Lower leg skin (tissue), 3 donors: ENCODE measurements around the gene MAGEB17.

ENCODE experiments used
- POLR2A ChIP-seq, 2 donors: fragments of 450-650 bp; IDR thresholded peaks; one replicate each; pipeline ENCODE4 v1.6.1; 2016 to 2017; ENCODE audit warnings: antibody characterized with exemption in 2 of 2, mild to moderate bottlenecking in 1 of 2, moderate library complexity in 1 of 2
- TF ChIP-seq, protein P1 (sequence below), 3 donors: fragments of 450-650 bp; IDR thresholded peaks; one replicate each; pipeline ENCODE4 v1.5.1; 2016; ENCODE audit warnings: antibody characterized with exemption in 3 of 3, mild to moderate bottlenecking in 3 of 3, moderate library complexity in 2 of 3

DNA sequence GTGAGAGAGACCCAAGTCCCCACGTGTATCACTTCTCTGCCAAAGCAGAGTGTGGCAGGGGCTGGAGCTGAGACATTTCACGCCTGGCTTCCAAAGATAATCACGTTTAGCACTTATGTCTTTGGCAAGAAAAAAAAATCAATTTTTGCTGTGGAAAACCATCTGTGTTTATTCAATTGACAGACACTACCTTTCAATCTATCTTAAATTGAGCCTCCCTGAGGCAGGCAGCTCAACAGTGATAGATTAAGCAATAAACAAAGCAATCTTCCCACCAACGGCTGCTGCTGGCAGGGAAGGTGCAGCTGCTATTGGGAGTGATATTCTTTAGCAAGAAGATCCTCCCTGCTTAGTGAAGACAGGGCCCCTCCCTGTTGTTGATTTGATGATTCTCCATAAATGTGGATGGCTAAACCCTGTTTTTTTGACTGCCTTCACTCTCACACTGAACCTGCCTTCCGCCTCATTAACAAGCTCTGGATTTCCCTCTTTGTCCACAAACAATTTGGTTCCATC is 11.6 kb upstream of the MAGEB17 start:
- TF ChIP-seq POLR2A (IDR thresholded peaks at IDR 0.05): no peak
- TF ChIP-seq, protein P1, sequence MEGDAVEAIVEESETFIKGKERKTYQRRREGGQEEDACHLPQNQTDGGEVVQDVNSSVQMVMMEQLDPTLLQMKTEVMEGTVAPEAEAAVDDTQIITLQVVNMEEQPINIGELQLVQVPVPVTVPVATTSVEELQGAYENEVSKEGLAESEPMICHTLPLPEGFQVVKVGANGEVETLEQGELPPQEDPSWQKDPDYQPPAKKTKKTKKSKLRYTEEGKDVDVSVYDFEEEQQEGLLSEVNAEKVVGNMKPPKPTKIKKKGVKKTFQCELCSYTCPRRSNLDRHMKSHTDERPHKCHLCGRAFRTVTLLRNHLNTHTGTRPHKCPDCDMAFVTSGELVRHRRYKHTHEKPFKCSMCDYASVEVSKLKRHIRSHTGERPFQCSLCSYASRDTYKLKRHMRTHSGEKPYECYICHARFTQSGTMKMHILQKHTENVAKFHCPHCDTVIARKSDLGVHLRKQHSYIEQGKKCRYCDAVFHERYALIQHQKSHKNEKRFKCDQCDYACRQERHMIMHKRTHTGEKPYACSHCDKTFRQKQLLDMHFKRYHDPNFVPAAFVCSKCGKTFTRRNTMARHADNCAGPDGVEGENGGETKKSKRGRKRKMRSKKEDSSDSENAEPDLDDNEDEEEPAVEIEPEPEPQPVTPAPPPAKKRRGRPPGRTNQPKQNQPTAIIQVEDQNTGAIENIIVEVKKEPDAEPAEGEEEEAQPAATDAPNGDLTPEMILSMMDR (IDR thresholded peaks at IDR 0.05): no peak
